GM23338 (cell line): Measurements from ENCODE around the gene DENR. TPM values are rescaled to one million over a fixed set of nuclear protein-coding genes. Genes with fewer than 3 reads are reported as not detected.
A peak's percentile ranks its signal among the peaks of the same experiment; 100 is the strongest.

Source experiments
- ATAC-seq: fragments of 200-7000 bp; cut with Tn5 transposase; 3 replicates; pipeline ENCODE4 v1.9.1; 2020
- DNase-seq: peaks from one replicate; pipeline ENCODE4 v3.0.0-alpha.2; 2015; ENCODE audit warnings: low spot score
- H2AFZ ChIP-seq: fragments of 200-600 bp; sonication (generic); 2 replicates; pipeline ENCODE4 v1.8.0; 2016; ENCODE audit warnings: antibody characterized with exemption, mild to moderate bottlenecking, moderate library complexity
- H3F3A ChIP-seq: fragments of 200-600 bp; sonication (generic); replicated peaks from 2 replicates; pipeline ENCODE4 v1.8.0; 2017; ENCODE audit warnings: antibody characterized with exemption, mixed run types, low read depth
- H3K27ac ChIP-seq: fragments of 200-600 bp; sonication (generic); 2 replicates; pipeline ENCODE4 v1.6.1; 2016; ENCODE audit warnings: low read depth
- H3K27me3 ChIP-seq: fragments of 200-600 bp; sonication (generic); 2 replicates; pipeline ENCODE4 v1.8.0; 2016; ENCODE audit warnings: mild to moderate bottlenecking, mixed run types, moderate library complexity; ENCODE audit not compliant: insufficient read depth
- H3K36me3 ChIP-seq: fragments of 200-600 bp; sonication (generic); 2 replicates; pipeline ENCODE4 v1.8.0; 2016; ENCODE audit warnings: mild to moderate bottlenecking; ENCODE audit not compliant: insufficient read depth
- H3K4me1 ChIP-seq: fragments of 200-600 bp; sonication (generic); 2 replicates; pipeline ENCODE4 v1.8.0; 2016; ENCODE audit warnings: mild to moderate bottlenecking, moderate library complexity; ENCODE audit not compliant: insufficient read depth
- H3K4me2 ChIP-seq: fragments of 200-600 bp; sonication (generic); 2 replicates; pipeline ENCODE4 v1.7.1; 2017; ENCODE audit warnings: mixed run types
- H3K4me3 ChIP-seq: fragments of 200-600 bp; sonication (generic); 2 replicates; pipeline ENCODE4 v1.6.1; 2016; ENCODE audit warnings: mixed run types
- H3K79me2 ChIP-seq: fragments of 200-600 bp; sonication (generic); replicated peaks from 2 replicates; pipeline ENCODE4 v1.8.0; 2017; ENCODE audit warnings: mild to moderate bottlenecking; ENCODE audit not compliant: insufficient read depth
- H3K9me2 ChIP-seq: fragments of 200-600 bp; sonication (generic); 2 replicates; pipeline ENCODE4 v1.8.0; 2017; ENCODE audit not compliant: insufficient read depth
- H4K20me1 ChIP-seq: fragments of 200-600 bp; sonication (generic); replicated peaks from 2 replicates; pipeline ENCODE4 v1.8.0; 2017; ENCODE audit warnings: mild to moderate bottlenecking; ENCODE audit not compliant: insufficient read depth
- H3K27ac Mint-ChIP-seq: 2 replicates; pipeline ENCODE4 v1.8.0; 2020; ENCODE audit warnings: inconsistent platforms, mild to moderate bottlenecking, moderate library complexity, mixed read lengths
- H3K27me3 Mint-ChIP-seq: 3 replicates; pipeline ENCODE4 v1.8.0; 2022; ENCODE audit warnings: low read depth, mild to moderate bottlenecking, moderate library complexity, mixed read lengths, inconsistent platforms; ENCODE audit not compliant: insufficient read depth, poor library complexity
- H3K36me3 Mint-ChIP-seq: 3 replicates; pipeline ENCODE4 v1.8.0; 2021; ENCODE audit warnings: low read depth, mild to moderate bottlenecking, inconsistent platforms, moderate library complexity, mixed read lengths
- H3K4me1 Mint-ChIP-seq: 3 replicates; pipeline ENCODE4 v1.8.0; 2020; ENCODE audit warnings: mild to moderate bottlenecking, inconsistent platforms, mixed read lengths
- H3K4me3 Mint-ChIP-seq: 3 replicates; pipeline ENCODE4 v1.8.0; 2021; ENCODE audit warnings: moderate library complexity, mild to moderate bottlenecking, inconsistent platforms, mixed read lengths
- H3K9me3 Mint-ChIP-seq: 3 replicates; pipeline ENCODE4 v1.8.0; 2020; ENCODE audit warnings: moderate library complexity, mild to moderate bottlenecking, inconsistent platforms, mixed read lengths
- CREB1 ChIP-seq: fragments of 250-450 bp; sonication (Bioruptor Pico); IDR thresholded peaks from 2 replicates; pipeline ENCODE4 v1.5.0; 2020; ENCODE audit warnings: low read depth, mild to moderate bottlenecking, moderate library complexity
- ETS1 ChIP-seq: IDR thresholded peaks from 2 replicates; pipeline ENCODE4 v1.6.1; 2016; ENCODE audit warnings: antibody characterized with exemption
- EZH2phosphoT487 ChIP-seq: fragments of 200-600 bp; sonication (generic); IDR thresholded peaks from one replicate; pipeline ENCODE4 v1.8.1; 2018; ENCODE audit warnings: antibody characterized with exemption; ENCODE audit not compliant: unreplicated experiment
- JUNB ChIP-seq: IDR thresholded peaks from one replicate; pipeline ENCODE4 v1.6.1; 2016; ENCODE audit warnings: antibody characterized with exemption; ENCODE audit not compliant: unreplicated experiment
- NANOG ChIP-seq: IDR thresholded peaks from 2 replicates; pipeline ENCODE4 v1.6.1; 2016; ENCODE audit warnings: antibody characterized with exemption, borderline replicate concordance
- POLR2AphosphoS5 ChIP-seq: IDR thresholded peaks from 2 replicates; pipeline ENCODE4 v1.6.1; 2016; ENCODE audit warnings: antibody characterized with exemption, low read depth
- REST ChIP-seq: IDR thresholded peaks from one replicate; pipeline ENCODE4 v1.6.1; 2018; ENCODE audit warnings: antibody characterized with exemption; ENCODE audit not compliant: unreplicated experiment
- STAT1 ChIP-seq: IDR thresholded peaks from one replicate; pipeline ENCODE4 v1.6.1; 2016; ENCODE audit warnings: antibody characterized with exemption; ENCODE audit not compliant: unreplicated experiment
- ZNF114 ChIP-seq: fragments of 250-450 bp; sonication (Bioruptor Pico); IDR thresholded peaks from 2 replicates; pipeline ENCODE4 v1.5.0; 2020; ENCODE audit warnings: mild to moderate bottlenecking, moderate library complexity
- ZNF331 ChIP-seq: fragments of 250-450 bp; sonication (Bioruptor Pico); IDR thresholded peaks from 2 replicates; pipeline ENCODE4 v1.5.0; 2020; ENCODE audit warnings: low read depth, mild to moderate bottlenecking, moderate library complexity
- ZNF462 ChIP-seq: fragments of 250-450 bp; sonication (Bioruptor Pico); IDR thresholded peaks from 2 replicates; pipeline ENCODE4 v1.5.0; 2020; ENCODE audit warnings: mild to moderate bottlenecking, moderate library complexity
- polyA plus RNA-seq: library from polyadenylated mRNA; unstranded; fragments of >200 nt; fragmentation: Nextera tagmentation; extraction: Ambion mirVana; gene quantifications from 2 replicates; pipeline ENCODE4 v1.2.1, GENCODE V29; 2016
- total RNA-seq: library from RNA; depleted of rRNA; stranded (reverse); fragments of >200 nt; shearing (Covaris generic); gene quantifications from 2 replicates; pipeline ENCODE4 v1.2.3, GENCODE V29; 2014

Gene DENR
- total and polyA plus RNA-seq, 2 experiments from 2014 or later, result 55.2 to 130 TPM

GRCh38 chr12:122724641-122725243 is 27.9 kb upstream of the DENR start:
- Histone ChIP-seq H4K20me1 (no peaks in the 10 kb centered on the region), H3K36me3 (no peaks in the 10 kb centered on the region), H3K79me2 (no peaks in the 10 kb centered on the region), H3K27me3 (no peaks in the 10 kb centered on the region), H3F3A (no peaks in the 10 kb centered on the region), H2AFZ (no peak overlapping the region; the same call in 1 of the 2 replicates), H3K4me1 (no peaks in the 10 kb centered on the region), H3K27ac (no peak overlapping the region), H3K4me2 (no peak overlapping the region), H3K9me2 (no peaks in the 10 kb centered on the region), H3K4me3 (no peak overlapping the region)
- Mint-ChIP-seq H3K9me3 (no peaks in the 10 kb centered on the region), H3K4me3 (no peak overlapping the region), H3K27me3 (no peaks in the 10 kb centered on the region), H3K27ac (no peak overlapping the region), H3K36me3 (no peaks in the 10 kb centered on the region), H3K4me1 (peaks cover 8% of the 10 kb centered on the region)
- TF ChIP-seq ZNF114 (CRISPR knock-in tag), result no peak
- no peak for TF ChIP-seq EZH2phosphoT487
- ATAC-seq (no peak), DNase-seq (no peak)

GRCh38 chr12:122725452-122726079 is 27.1 kb upstream of the DENR start:
- H3K9me3 Mint-ChIP-seq, result no peaks in the 10 kb centered on the region
- Histone ChIP-seq H4K20me1 (no peaks in the 10 kb centered on the region), H2AFZ (peak overlapping the region; percentile 9), H3K4me3 (no peak overlapping the region), H3K36me3 (no peaks in the 10 kb centered on the region), H3K79me2 (no peaks in the 10 kb centered on the region), H3K9me2 (no peaks in the 10 kb centered on the region), H3K4me1 (no peaks in the 10 kb centered on the region), H3K27ac (no peak overlapping the region), H3F3A (no peaks in the 10 kb centered on the region), H3K27me3 (no peaks in the 10 kb centered on the region), H3K4me2 (no peak overlapping the region)
- H3K4me1 Mint-ChIP-seq, result peaks cover 9% of the 10 kb centered on the region
- DNase-seq (no peak), ATAC-seq (no peak)
- peak overlapping the region; percentile 57; the same call in 1 of the 2 replicates for H3K27ac Mint-ChIP-seq
- no peaks in the 10 kb centered on the region for H3K27me3 Mint-ChIP-seq
- no peak overlapping the region for H3K4me3 Mint-ChIP-seq
- no peaks in the 10 kb centered on the region for H3K36me3 Mint-ChIP-seq
- no peak for TF ChIP-seq CREB1 (CRISPR knock-in tag)
- TF ChIP-seq REST, result no peak
- no peak for TF ChIP-seq ETS1
- no peak for TF ChIP-seq POLR2AphosphoS5
- TF ChIP-seq ZNF331 (CRISPR knock-in tag), result no peak
- no peak for TF ChIP-seq ZNF462 (CRISPR knock-in tag)
- TF ChIP-seq NANOG, result no peak
- no peak for TF ChIP-seq JUNB
- TF ChIP-seq STAT1, result no peak
- no peak for TF ChIP-seq ZNF114 (CRISPR knock-in tag)
- no peak for TF ChIP-seq EZH2phosphoT487
